Colonic mucosa (tissue), 4 donors: ENCODE results near the gene CDSN. TPM values are rescaled to one million over a fixed set of nuclear protein-coding genes. Genes with fewer than 3 reads are reported as not detected.

Experiments
- DNase-seq: peaks from one replicate; pipeline ENCODE4 v3.0.0-alpha.2; 2020
- H3K27ac ChIP-seq: fragments of 200-600 bp; one replicate; pipeline ENCODE4 v1.8.0; 2021
- H3K27me3 ChIP-seq: fragments of 200-600 bp; one replicate; pipeline ENCODE4 v1.8.0; 2021
- H3K36me3 ChIP-seq: fragments of 200-600 bp; one replicate; pipeline ENCODE4 v1.8.0; 2021
- H3K4me1 ChIP-seq: fragments of 200-600 bp; one replicate; pipeline ENCODE4 v1.8.0; 2021; ENCODE audit warnings: mild to moderate bottlenecking
- H3K4me3 ChIP-seq: fragments of 200-600 bp; one replicate; pipeline ENCODE4 v1.8.0; 2021
- H3K9ac ChIP-seq, 2 donors: one replicate each; pipeline ENCODE4 v1.7.0; 2013; ENCODE audit warnings: control low read depth in 2 of 2, low read depth in 2 of 2, low read length in 2 of 2
- H3K9me3 ChIP-seq: fragments of 200-600 bp; one replicate; pipeline ENCODE4 v1.8.0; 2021
- CTCF ChIP-seq: fragments of 200-600 bp; IDR thresholded peaks from one replicate; pipeline ENCODE4 v1.8.0; 2022; ENCODE audit warnings: antibody characterized with exemption, mild to moderate bottlenecking
- intact Hi-C: fragments of 100-400 bp; cut with DNase I; formaldehyde crosslinking; loops from one replicate; pipeline ENCODE4 v1.14.1; 2022
- total RNA-seq, 2 donors: library from RNA; stranded (reverse); fragmentation: NEBNext Ultra II Directional in 1 of 2; extraction: Animal tissue kit (Norgen Biotek cat#: 25700) in 1 of 2; gene quantifications; one replicate each; pipeline ENCODE4 v1.2.1, GENCODE V29; 2021
- donor health status: healthy.
- donor health status: DM: no; HTN: no; CAD: no.
- donor health status: DM: no; HTN: no; CAD: no.

The CDSN gene
- total RNA-seq, 2 donors from 2014 or later, result not detected

GRCh38 chr6:31103136-31103535 is 17.1 kb downstream of the CDSN start:
- no peaks in the 10 kb centered on the region for H3K4me1 ChIP-seq
- H3K4me3 ChIP-seq, result no peak overlapping the region
- H3K9ac ChIP-seq, result no peak overlapping the region
- no peak overlapping the region for H3K27ac ChIP-seq
- no peaks in the 10 kb centered on the region for H3K27me3 ChIP-seq
- no peak for DNase-seq
- H3K9me3 ChIP-seq, result no peaks in the 10 kb centered on the region
- intact Hi-C loops, result no loop called here
- H3K36me3 ChIP-seq, result no peaks in the 10 kb centered on the region
- no peak for TF ChIP-seq CTCF

DNA sequence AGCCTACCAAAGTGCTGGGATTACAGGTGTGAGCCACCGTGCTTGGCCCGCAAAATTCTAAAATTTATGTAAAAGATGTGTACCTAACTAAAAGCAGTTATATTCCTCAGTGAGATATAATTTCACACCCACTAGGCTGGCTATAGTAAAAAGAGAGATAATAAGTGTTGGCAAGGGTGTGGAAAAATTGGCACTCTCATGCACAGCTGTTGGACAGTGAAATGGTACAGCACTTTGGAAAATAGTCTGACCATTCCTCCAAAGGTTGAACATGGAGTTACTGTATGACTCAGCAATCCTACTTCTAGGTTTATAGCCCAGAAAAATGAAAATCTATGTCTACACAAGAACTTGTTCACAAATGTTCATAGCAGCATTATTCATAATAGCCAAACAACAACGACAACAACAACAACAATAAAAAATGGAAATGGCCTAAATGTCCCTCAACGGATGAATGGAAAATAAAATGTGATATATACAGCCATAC is 21.8 kb downstream of the CDSN start:
- intact Hi-C loops, result no loop called here
- Histone ChIP-seq H3K4me1 (peaks cover 7% of the 10 kb centered on the region), H3K9ac (no peak overlapping the region), H3K9me3 (no peaks in the 10 kb centered on the region), H3K27me3 (no peaks in the 10 kb centered on the region), H3K27ac (no peak overlapping the region), H3K4me3 (no peak overlapping the region), H3K36me3 (no peaks in the 10 kb centered on the region)
- no peak for DNase-seq
- no peak for TF ChIP-seq CTCF

DNA sequence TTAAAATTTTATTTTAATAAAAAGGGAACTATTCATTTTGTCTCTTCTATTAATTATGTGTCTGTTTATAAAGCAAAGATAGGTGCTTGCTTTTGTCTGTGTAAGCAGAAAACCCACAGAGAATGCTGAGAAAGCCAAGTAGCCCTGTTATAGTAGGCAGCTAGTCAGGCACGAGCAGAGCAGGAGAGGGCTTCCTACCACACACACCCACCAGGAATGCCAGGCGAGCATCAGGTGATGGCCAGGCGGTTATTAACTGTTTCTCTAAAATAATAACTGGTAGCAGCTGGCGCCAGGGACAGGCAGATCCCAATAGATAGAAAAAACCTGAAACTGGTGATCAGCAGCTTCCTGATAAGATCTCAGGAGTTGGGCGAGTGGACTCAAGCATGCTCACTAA is 23.6 kb downstream of the CDSN start:
- H3K27ac ChIP-seq, result no peak overlapping the region
- no peaks in the 10 kb centered on the region for H3K27me3 ChIP-seq
- no peaks in the 10 kb centered on the region for H3K36me3 ChIP-seq
- no peak overlapping the region for H3K4me3 ChIP-seq
- DNase-seq, result no peak
- H3K9ac ChIP-seq, result no peak overlapping the region
- H3K9me3 ChIP-seq, result no peaks in the 10 kb centered on the region
- intact Hi-C loops, result no loop called here
- no peak for TF ChIP-seq CTCF
- peaks cover 7% of the 10 kb centered on the region for H3K4me1 ChIP-seq

DNA sequence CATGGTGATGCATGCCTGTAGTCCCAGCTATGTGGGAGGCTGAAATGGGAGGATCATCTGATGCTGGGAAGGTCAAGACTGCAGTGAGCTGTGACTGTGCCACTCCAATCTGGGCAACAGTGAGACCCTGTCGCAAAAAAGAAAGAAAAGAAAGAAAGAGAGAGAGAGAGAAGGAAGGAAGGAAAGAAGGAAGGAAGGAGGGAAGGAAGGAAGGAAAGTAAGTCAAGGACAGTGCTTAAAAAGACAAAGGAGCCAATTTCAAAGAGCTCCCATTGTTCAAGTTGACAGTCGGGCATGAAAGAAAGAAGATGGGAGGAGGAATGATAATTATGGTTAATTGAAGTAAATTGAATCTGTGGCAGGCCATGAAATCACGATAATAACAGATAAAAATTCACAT is 24.0 kb downstream of the CDSN start:
- no peaks in the 10 kb centered on the region for H3K9me3 ChIP-seq
- H3K27ac ChIP-seq, result no peak overlapping the region
- no peak for DNase-seq
- intact Hi-C loops, result no loop called here
- H3K27me3 ChIP-seq, result no peaks in the 10 kb centered on the region
- H3K9ac ChIP-seq, result no peak overlapping the region
- H3K36me3 ChIP-seq, result no peaks in the 10 kb centered on the region
- peaks cover 7% of the 10 kb centered on the region for H3K4me1 ChIP-seq
- no peak overlapping the region for H3K4me3 ChIP-seq
- no peak for TF ChIP-seq CTCF

DNA sequence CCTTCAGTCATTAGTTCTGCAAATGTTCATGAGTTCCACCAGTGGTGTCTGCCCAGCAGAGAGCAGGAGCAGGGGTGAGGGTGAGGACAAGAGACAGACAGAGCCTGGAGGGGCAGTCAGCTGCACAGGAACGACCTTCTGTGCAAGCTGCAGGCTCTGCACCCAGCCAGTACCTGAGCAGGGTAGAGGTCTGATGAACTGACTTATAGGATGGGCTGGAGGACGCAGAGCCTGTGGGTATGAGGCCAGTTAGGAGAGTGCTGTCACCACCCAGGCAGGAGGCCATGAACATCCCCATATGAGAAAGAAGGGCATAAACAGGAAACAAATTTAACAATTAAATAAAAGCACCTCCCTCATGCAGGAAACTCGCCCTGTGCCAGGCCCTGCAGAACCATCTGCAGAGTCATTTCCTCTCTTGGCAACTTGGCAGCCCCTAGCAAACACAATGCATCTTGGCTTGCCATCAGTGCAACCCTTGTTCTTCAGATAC is 25.8 kb downstream of the CDSN start:
- Histone ChIP-seq H3K9ac (no peak overlapping the region), H3K4me1 (peaks cover 7% of the 10 kb centered on the region), H3K27ac (no peak overlapping the region), H3K9me3 (no peaks in the 10 kb centered on the region), H3K36me3 (no peaks in the 10 kb centered on the region), H3K27me3 (no peaks in the 10 kb centered on the region), H3K4me3 (no peak overlapping the region)
- TF ChIP-seq CTCF, result no peak
- peak; percentile 38 for DNase-seq
- intact Hi-C loops, result no loop called here
